ENCODE data around the gene ADD1.

DNA sequence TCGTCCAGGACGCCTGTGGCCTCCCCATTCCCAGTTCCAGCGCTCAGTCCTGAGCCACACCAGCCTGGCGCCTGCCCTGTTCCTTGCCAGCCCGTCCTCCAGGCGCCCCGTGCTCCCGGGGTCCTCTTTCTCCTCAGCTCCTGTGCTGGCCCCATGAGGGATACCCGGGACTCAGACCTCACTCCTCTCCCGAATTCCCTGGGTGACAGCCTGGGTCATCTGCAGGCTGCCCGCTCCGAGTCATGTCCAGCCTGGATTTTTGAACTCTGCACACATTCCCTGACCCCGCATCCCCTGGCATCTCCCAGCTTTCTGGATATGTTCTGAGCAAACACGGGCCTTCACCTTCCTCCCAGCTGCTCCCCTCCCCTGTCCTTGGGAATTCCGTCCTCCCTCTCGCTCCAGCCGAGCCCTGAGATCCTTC is 14.9 kb upstream of the ADD1 start:
- TF ChIP-seq, protein P1, sequence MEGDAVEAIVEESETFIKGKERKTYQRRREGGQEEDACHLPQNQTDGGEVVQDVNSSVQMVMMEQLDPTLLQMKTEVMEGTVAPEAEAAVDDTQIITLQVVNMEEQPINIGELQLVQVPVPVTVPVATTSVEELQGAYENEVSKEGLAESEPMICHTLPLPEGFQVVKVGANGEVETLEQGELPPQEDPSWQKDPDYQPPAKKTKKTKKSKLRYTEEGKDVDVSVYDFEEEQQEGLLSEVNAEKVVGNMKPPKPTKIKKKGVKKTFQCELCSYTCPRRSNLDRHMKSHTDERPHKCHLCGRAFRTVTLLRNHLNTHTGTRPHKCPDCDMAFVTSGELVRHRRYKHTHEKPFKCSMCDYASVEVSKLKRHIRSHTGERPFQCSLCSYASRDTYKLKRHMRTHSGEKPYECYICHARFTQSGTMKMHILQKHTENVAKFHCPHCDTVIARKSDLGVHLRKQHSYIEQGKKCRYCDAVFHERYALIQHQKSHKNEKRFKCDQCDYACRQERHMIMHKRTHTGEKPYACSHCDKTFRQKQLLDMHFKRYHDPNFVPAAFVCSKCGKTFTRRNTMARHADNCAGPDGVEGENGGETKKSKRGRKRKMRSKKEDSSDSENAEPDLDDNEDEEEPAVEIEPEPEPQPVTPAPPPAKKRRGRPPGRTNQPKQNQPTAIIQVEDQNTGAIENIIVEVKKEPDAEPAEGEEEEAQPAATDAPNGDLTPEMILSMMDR (conservative IDR thresholded peaks at IDR 0.05 in 1 of 2, IDR thresholded peaks at IDR 0.05 in 1 of 2; ENCODE audit: extremely low read depth in 1 of 2, insufficient read depth in 1 of 2, low read depth in 1 of 2, low read length in 2 of 2) = no peak
- no peak for TF ChIP-seq EZH2 (IDR thresholded peaks at IDR 0.05; ENCODE audit: borderline replicate concordance, low read length)

All from mammary epithelial cell (primary cell).